Measurements from ENCODE around the gene STXBP1.

The STXBP1 gene

DNA sequence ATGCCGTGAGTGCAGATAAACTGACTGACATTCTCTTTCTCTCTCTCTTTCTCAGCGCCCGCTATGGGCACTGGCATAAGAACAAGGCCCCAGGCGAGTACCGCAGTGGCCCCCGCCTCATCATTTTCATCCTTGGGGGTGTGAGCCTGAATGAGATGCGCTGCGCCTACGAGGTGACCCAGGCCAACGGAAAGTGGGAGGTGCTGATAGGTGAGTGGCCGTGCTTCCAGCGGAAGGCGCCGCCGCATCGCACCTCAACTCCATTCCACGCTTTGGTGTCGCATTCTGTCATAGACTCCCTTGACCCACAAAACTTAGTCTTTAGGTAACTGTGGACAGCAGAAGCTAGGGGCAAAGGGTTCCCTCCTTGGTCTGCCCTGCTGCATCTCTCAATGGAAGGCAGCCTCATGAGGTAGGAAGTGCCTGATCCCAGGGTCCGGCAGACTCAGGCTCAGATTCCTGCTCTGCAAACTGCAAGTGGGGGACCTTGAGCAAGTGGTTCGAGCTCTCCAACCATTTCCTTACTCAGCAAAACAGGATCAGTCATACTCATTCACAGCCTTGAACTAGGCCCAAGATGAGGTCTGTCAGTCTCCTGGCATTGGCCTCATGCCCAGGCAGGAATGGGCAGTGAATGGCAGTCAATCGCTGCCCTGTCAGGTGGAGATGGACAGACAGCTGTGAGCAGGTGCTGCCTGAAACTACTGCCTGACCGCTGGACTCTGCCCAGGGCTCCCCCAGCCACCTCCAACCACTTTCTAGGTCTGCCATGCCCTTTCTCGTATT lies 70.5 kb downstream of the STXBP1 start:
- no peak overlapping the region for H3K27ac Mint-ChIP-seq
- no peaks in the 10 kb centered on the region for H3K4me1 Mint-ChIP-seq
- H3K4me3 Mint-ChIP-seq = no peak overlapping the region
- ATAC-seq = no peak
- H3K36me3 Mint-ChIP-seq = no peaks in the 10 kb centered on the region
- no peak for DNase-seq (ENCODE audit: low spot score in 2 of 2)
- no peaks in the 10 kb centered on the region for H3K9me3 Mint-ChIP-seq

DNA sequence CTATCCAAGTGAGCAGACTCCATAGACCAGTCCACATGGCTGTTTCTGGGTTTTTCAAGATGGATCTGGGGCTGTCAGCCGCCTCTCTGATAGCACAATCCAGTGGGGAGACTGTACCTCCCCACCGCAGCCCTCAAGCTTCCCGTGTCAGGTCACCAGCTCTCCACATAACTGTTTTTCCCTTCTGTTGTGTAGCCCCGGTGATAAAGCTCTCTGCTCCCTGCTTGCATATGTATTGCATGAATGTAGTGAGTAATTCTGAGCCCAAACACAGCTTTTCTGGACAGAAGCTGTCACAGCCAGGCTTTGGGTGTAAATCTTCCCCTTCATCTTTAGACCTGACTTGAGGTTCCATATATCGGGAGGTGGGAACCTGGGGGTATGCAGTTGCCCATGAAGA lies 71.6 kb downstream of the STXBP1 start:
- Mint-ChIP-seq H3K9me3 (no peaks in the 10 kb centered on the region), H3K36me3 (no peaks in the 10 kb centered on the region), H3K4me1 (no peaks in the 10 kb centered on the region), H3K27ac (peak overlapping the region; percentile 15), H3K4me3 (no peak overlapping the region)
- DNase-seq (ENCODE audit: low spot score in 2 of 2) = no peak
- no peak for ATAC-seq

DNA sequence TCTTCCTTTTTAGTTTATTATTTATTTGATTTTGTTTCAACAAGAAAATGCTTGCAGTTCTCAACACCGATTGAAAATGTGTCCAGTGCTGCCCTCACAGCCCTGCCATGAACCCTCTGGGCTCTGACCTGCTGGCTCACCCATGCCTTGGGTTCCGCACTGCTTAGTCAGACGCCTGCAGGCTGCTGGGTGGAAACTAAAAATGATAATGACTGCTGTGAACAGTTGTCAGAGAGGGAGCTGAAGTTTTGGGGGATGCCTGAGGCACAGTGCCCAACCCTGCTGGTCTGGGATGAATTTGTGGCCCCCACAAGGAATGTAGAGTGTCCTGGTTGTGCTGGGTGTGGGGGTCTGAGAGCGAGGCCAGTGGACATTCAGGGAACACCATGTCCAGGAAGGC lies 72.5 kb downstream of the STXBP1 start:
- no peaks in the 10 kb centered on the region for H3K9me3 Mint-ChIP-seq

DNA sequence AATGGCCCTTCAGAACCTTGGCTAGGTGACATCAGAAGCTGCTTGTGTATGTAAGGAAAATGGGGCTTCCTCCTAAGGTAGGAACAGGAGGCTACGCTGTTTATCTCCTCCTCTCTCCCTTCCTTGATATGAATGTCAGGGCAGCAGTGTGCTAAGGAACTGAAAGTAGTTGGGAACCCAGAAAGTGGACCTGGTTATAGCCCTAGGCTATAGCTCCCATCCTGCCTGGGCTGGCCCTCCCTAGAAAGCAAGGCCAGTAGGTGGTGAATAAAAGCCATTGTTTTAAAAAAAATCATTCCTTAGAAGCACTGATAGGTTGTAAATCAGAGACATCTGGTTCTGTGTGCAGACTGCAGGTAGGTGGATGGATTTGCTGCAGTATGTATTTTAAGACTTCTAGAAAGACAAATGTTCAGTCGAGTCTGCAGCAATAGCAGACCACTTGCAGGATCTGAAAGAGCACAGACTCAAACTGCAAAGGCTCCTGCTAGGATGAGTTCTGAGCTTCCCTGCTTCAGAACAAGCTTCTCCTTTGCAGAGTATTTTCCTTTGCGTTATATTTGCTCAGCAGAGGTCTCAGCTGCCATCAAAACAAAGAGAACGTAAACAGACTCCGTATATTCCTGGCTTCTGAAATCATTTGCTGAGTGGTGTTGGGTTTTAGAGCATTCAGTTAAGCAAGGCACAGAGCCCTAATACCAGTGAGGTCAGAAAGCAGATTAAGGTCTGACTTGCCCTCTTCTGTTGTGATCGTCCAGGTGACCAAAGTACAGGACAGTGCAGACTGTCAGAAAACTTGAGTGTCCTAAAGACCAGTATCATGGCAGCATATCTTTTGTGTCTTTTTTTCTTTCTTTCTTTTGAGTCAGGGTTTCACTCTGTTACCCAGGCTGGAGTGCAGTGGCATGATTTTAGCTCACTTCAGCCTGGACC lies 74.7 kb downstream of the STXBP1 start:
- Mint-ChIP-seq H3K4me1 (no peaks in the 10 kb centered on the region), H3K4me3 (no peak overlapping the region), H3K36me3 (no peaks in the 10 kb centered on the region), H3K9me3 (no peaks in the 10 kb centered on the region), H3K27ac (no peak overlapping the region)
- DNase-seq (ENCODE audit: low spot score in 2 of 2) = no peak
- no peak for ATAC-seq

More for the DNA sequence above, 72.5 kb downstream of the STXBP1 start:
- no peaks in the 10 kb centered on the region for H3K36me3 Mint-ChIP-seq
- no peak for DNase-seq (ENCODE audit: low spot score in 2 of 2)
- no peak overlapping the region for H3K27ac Mint-ChIP-seq
- H3K4me1 Mint-ChIP-seq = no peaks in the 10 kb centered on the region
- ATAC-seq = no peak
- no peak overlapping the region for H3K4me3 Mint-ChIP-seq

DNA sequence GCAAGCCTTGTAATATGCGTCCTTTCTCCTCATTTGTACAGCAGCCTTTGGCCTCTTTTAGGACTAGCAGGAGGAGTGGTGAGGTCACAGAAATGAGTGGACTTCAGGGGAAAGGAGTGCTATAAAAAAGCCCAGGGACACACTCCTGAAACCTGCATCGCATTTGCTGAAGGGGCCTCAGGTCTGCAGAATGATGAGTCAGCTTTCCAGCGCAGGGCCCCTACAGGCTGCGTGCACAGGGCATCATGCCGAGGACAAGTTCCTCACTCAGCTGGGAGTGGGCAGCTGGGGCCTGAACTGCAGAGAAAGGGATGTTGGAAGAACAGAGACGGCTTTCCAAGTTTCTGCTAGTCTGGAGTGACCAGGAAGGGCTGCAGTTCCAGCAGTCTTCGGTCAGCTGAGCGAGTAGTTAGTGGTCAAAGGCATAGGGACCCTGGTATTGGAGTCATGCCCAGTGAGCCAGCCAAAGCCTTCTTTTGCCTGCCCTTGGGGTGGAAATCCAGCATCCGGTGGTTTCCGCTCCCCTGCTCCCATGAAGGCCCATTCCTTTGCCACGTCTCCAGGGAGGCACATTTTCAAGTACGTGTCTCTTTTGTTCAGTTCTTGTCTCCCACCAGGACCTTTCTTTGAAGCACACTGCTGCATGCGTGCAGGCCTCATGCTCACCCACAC lies 77.4 kb downstream of the STXBP1 start:
- H3K36me3 Mint-ChIP-seq = peaks cover 13% of the 10 kb centered on the region
- no peaks in the 10 kb centered on the region for H3K4me1 Mint-ChIP-seq
- no peak for DNase-seq (ENCODE audit: low spot score in 2 of 2)
- no peaks in the 10 kb centered on the region for H3K9me3 Mint-ChIP-seq
- H3K4me3 Mint-ChIP-seq = no peak overlapping the region
- H3K27ac Mint-ChIP-seq = no peak overlapping the region
- ATAC-seq = no peak

DNA sequence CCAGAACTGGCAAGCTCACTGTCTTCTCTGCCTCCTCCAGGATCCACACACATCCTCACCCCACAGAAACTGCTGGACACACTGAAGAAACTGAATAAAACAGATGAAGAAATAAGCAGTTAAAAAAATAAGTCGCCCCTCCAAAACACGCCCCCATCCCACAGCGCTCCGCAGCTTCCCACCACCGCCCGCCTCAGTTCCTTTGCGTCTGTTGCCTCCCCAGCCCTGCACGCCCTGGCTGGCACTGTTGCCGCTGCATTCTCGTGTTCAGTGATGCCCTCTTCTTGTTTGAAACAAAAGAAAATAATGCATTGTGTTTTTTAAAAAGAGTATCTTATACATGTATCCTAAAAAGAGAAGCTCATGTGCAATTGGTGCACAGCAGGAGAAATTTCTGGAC lies 78.7 kb downstream of the STXBP1 start:
- ATAC-seq = no peak
- Mint-ChIP-seq H3K9me3 (no peaks in the 10 kb centered on the region), H3K27ac (no peak overlapping the region), H3K4me1 (no peaks in the 10 kb centered on the region), H3K4me3 (no peak overlapping the region), H3K36me3 (peaks cover 13% of the 10 kb centered on the region)
- no peak for DNase-seq (ENCODE audit: low spot score in 2 of 2)

DNA sequence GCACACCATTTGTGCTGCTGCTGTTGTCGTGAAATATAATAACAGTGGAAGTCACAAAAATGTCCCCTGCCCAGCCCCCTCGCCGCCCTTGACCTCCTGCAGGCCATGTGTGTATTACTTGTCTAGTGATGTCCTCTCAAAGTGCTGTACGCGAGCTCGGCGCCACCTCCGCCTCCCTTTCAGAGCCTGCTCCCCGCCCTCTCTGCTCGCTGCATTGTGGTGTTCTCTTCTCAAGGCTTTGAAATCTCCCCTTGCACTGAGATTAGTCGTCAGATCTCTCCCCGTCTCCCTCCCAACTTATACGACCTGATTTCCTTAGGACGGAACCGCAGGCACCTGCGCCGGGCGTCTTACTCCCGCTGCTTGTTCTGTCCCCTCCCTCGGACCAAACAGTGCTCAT lies 80.0 kb downstream of the STXBP1 start:
- no peaks in the 10 kb centered on the region for H3K4me1 Mint-ChIP-seq
- ATAC-seq (no peak), DNase-seq (ENCODE audit: low spot score in 2 of 2) (no peak)
- H3K27ac Mint-ChIP-seq = no peak overlapping the region
- peaks cover 13% of the 10 kb centered on the region for H3K36me3 Mint-ChIP-seq
- H3K9me3 Mint-ChIP-seq = no peaks in the 10 kb centered on the region
- H3K4me3 Mint-ChIP-seq = no peak overlapping the region

DNA sequence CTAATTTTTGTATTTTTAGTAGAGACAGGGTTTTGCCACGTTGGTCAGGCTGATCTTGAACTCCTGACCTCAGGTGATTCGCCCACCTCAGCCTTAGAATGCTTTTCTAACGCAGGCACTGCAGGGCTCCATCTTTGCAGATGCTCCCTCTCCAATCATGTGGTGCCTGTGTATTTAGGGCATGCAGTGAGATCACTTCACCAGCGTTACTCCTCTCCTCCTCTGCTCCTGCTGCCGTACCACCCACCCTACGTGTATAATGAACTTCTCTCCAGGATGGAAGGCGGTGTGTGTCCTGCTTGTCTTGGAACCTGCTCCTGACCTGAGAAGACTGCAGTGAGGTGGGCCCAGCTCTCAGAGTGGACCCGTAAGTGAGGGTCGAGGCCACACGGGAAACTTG lies 81.1 kb downstream of the STXBP1 start:
- Mint-ChIP-seq H3K4me1 (no peaks in the 10 kb centered on the region), H3K9me3 (no peaks in the 10 kb centered on the region), H3K27ac (no peak overlapping the region), H3K4me3 (no peak overlapping the region), H3K36me3 (peaks cover 13% of the 10 kb centered on the region)
- ATAC-seq = no peak
- DNase-seq (ENCODE audit: low spot score in 2 of 2) = no peak

DNA sequence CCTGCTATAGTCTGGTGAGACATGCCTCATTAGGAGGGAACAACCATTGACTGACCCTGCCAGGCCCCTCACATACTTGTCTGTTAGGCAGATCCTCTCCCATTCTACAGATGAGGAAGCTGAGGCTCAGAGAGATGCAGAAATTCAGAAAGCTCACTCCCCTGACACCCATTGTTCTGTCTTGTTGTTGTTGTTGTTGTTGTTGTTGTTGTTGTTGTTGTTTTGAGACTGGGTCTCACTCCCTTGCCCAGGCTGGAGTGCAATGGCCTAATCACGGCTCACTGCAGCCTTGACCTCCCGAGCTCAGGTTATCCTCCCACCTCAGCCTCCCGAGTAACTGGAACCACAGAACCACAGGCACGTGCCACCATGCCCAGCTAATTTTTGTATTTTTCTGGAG lies 81.6 kb downstream of the STXBP1 start:
- Mint-ChIP-seq H3K27ac (no peak overlapping the region), H3K4me1 (no peaks in the 10 kb centered on the region), H3K9me3 (no peaks in the 10 kb centered on the region), H3K36me3 (peaks cover 13% of the 10 kb centered on the region), H3K4me3 (no peak overlapping the region)
- no peak for DNase-seq (ENCODE audit: low spot score in 2 of 2)
- ATAC-seq = no peak

DNA sequence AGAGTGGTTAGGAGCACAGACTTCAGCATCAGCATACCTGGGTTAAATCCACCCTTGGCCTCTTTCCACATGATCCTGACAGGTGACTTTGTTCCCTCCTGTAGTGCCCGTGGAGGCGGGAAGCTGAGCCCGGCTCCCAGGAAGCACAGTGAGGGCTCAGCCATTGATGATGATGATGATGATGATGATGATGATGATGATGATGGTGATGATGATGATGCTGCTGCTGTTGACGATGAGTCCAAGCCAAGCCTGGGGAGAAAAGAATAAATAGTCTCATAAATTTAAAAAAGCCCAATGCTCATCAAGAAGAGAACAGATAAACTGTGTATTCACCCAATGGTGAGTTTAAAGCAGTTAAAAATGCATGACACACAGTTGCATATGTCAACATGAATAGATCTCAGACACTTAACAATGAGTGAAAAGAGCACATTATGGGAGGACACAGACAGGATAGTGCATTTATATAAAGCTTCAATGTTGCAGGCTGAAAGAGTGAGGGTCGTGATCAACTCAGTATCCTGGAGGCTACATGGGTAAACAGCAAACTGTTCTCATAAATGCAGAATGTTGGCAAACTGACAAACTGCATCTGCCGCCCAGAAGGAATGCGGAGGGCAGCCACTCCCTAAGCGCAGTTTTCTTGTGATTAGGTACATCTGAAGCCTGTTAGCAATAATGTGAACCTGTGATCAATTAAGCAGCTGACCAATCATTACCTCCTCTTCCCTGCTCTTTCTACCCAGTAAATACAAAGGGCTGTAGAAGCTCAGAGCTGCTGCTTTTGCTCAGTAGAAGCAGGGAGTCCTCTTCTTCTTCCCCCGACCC lies 83.0 kb downstream of the STXBP1 start:
- Mint-ChIP-seq H3K36me3 (peaks cover 20% of the 10 kb centered on the region), H3K4me3 (no peak overlapping the region), H3K9me3 (no peaks in the 10 kb centered on the region), H3K4me1 (peaks cover 12% of the 10 kb centered on the region), H3K27ac (no peak overlapping the region)
- no peak for DNase-seq (ENCODE audit: low spot score in 2 of 2)
- ATAC-seq = no peak

DNA sequence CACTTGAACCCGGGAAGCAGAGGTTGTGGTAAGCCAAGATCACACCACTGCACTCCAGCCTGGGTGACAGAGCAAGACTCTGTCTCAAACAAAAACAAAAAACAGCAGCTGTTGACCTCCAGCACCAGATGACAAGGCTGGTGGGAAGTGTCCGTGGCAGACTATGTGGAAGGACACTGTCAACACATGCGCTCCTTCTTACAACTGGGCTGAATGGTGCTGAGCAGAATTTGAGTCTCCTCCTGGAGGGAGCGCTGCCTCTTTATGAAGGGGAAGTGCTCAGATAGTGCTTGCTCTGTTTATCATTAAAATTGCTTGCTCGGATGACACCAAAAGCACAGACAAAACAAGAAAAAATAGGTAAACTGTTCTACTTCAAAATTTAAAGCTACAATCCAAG lies 85.5 kb downstream of the STXBP1 start:
- Mint-ChIP-seq H3K4me3 (no peak overlapping the region), H3K36me3 (peaks cover 14% of the 10 kb centered on the region), H3K9me3 (no peaks in the 10 kb centered on the region), H3K4me1 (peaks cover 22% of the 10 kb centered on the region), H3K27ac (no peak overlapping the region)
- ATAC-seq (no peak), DNase-seq (ENCODE audit: low spot score in 2 of 2) (no peak)

DNA sequence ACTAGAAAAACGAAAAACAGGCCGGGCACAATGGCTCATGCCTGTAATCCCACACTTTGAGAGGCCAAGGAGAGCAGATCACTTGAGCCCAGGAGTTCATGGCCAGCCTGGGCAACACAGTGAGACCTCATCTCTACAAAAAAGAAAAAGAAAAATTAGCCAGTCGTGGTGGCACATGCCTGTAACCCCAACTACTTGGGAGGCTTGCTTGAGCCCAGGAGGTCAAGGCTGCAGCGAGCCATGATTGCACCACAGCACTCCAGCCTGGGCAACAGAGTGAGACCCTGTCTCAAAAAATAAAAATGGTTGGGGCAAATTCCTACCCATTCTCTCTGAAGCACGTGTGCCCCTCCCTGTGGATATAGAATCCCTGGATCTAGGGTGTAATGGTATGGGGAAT lies 86.3 kb downstream of the STXBP1 start:
- H3K36me3 Mint-ChIP-seq = peaks cover 7% of the 10 kb centered on the region
- H3K9me3 Mint-ChIP-seq = no peaks in the 10 kb centered on the region
- peaks cover 22% of the 10 kb centered on the region for H3K4me1 Mint-ChIP-seq
- DNase-seq (ENCODE audit: low spot score in 2 of 2) (no peak), ATAC-seq (no peak)
- H3K4me3 Mint-ChIP-seq = peak overlapping the region; percentile 74
- H3K27ac Mint-ChIP-seq = no peak overlapping the region

DNA sequence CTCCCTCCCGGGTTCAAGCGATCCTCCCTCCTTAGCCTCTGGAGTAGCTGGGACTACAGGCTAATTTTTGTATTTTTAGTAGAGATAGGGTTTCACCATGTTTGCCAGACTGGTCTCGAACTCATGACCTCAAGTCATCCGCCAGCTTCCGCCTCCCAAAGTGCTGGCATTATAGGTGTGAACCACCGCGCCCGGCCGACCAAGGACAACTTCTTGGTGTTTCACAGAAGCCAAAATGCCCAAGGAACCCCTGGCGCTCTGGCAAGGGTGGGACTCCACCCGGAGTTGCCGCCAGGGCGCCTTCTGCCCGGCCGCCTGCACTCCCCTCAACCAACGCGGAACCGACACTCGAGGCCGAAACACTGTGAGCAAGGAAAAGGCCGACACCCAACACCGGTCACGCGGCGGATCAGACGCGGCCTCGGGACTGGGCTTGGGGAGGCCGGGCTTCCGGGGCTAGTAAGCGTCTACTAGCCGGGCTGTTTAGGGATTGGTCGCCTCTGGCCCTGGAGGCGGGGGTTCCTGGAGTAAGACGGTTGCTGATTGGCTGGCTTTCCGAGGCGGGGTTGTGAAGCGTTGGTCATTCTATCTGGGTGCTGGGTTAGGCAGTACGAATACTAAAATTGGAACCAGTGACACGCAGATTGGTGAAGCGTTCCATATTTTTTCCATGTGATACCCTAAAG lies 87.1 kb downstream of the STXBP1 start:
- Mint-ChIP-seq H3K4me1 (peaks cover 22% of the 10 kb centered on the region), H3K27ac (peak overlapping the region; percentile 91), H3K9me3 (no peaks in the 10 kb centered on the region), H3K36me3 (peaks cover 7% of the 10 kb centered on the region), H3K4me3 (peak overlapping the region; percentile 74)
- DNase-seq (ENCODE audit: low spot score in 2 of 2) (peak; percentile 78 to 93), ATAC-seq (peak; percentile 99)

DNA sequence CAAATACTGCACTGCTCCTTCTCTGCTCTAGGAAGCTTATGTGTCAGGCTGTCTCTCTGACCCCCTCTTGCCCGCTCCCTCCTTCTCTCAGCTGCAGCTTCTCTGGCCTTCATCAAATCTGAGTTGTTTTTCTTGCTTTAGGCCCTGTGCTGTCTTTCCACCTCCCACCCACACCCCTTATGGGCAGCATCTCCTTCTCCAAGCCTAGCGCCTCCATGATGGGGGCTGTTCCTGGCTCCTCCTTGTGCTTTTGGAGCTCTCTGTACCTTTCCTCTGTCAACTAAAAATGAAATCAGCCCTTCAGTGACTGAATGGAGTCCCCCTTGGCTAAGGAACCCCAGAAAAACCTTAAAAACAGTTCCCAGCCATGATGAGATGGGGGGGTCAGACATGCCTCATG lies 88.1 kb downstream of the STXBP1 start:
- Mint-ChIP-seq H3K9me3 (no peaks in the 10 kb centered on the region), H3K36me3 (peaks cover 7% of the 10 kb centered on the region), H3K4me3 (peak overlapping the region; percentile 74), H3K4me1 (peaks cover 22% of the 10 kb centered on the region), H3K27ac (peak overlapping the region; percentile 15)
- no peak for DNase-seq (ENCODE audit: low spot score in 2 of 2)
- ATAC-seq = no peak
